NT2/D1 (cell line): ENCODE measurements around the gene NR4A2.

ENCODE experiments used
- YY1 ChIP-seq: IDR thresholded peaks from 2 replicates; pipeline ENCODE4 v1.6.1; 2011; ENCODE audit not compliant: insufficient read length, insufficient read depth
- ZNF274 ChIP-seq: IDR thresholded peaks from 2 replicates; pipeline ENCODE4 v1.6.1; 2011; ENCODE audit warnings: mild to moderate bottlenecking, low read depth, low read length

DNA sequence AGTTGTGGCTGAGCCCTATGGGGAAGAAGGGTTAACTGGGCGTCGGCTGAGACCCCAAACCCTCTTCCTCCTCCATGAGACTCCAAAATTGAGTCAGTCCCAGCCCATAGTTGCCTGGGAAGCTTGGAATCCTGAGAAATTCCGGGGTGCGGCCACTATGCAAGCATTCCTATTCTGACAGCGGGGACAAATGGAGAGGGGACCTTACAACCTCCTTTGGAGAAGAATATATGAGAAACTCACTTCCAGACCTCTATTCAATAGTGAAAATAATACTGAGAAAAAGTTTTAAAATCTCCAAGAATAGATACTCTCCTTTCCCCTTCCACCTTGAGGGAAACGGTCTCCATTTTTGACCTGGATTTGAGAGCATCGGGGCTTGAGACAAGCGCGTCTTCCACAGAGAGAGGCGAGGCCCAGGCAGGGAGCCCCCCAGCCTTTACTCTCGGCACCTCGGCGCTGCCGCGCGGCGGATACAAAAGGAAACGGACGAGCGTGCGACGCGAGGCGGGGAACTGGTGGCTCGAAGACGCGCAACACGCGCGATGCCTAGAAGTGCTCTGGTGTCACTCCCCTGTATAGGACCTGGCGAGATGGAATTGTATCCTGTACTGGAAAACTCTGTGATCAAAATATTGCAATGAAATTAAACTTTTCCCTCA, 11.1 kb downstream of the NR4A2 start:
- TF ChIP-seq YY1 (no peak), ZNF274 (no peak)
